ENCODE data around the gene ZNF469. TPM values are rescaled to one million over a fixed set of nuclear protein-coding genes. Genes with fewer than 3 reads are reported as not detected.

ZNF469 gene
- total and polyA plus RNA-seq, 2 donors (not counting 3 experiments of a cell fraction or from before 2014, with no cell fraction given), result 0.90 to 5.7 TPM

- Histone ChIP-seq H3K36me3 (ENCODE audit: control insufficient read depth in 2 of 2, extremely low read depth in 1 of 2, insufficient read depth in 2 of 2, low read length in 2 of 2) (no peaks in the 10 kb centered on the region), H3K9me1 (replicated peaks; ENCODE audit: control insufficient read depth, extremely low read depth, insufficient read depth, low read length) (no peaks in the 10 kb centered on the region), H3K9ac (replicated peaks; ENCODE audit: extremely low read depth, insufficient read depth, low read length) (no peak overlapping the region), H3K27me3 (ENCODE audit: control insufficient read depth in 2 of 2, insufficient read depth in 2 of 2, low read length in 2 of 2) (peaks cover 7 to 9% of the 10 kb centered on the region in 2 experiments), H3K4me1 (ENCODE audit: control insufficient read depth, extremely low read depth, insufficient read depth, low read length) (no peaks in the 10 kb centered on the region), H3K4me2 (ENCODE audit: insufficient read depth, low read length) (no peak overlapping the region), H2AFZ (ENCODE audit: low read depth, low read length) (no peak overlapping the region), H3K4me3 (replicated peaks in 1 of 3; ENCODE audit: insufficient read depth in 1 of 3, low read depth in 1 of 3, low read length in 3 of 3) (no peak overlapping the region), H4K20me1 (replicated peaks; ENCODE audit: control insufficient read depth, extremely low read depth, insufficient read depth, low read length) (no peaks in the 10 kb centered on the region), H3K27ac (ENCODE audit: insufficient read depth, low read depth, low read length) (no peak overlapping the region), H3K9me3 (replicated peaks; ENCODE audit: control insufficient read depth, insufficient read depth, low read length) (no peaks in the 10 kb centered on the region), H3K79me2 (ENCODE audit: control insufficient read depth, insufficient read depth, low read length) (no peaks in the 10 kb centered on the region)
- DNase-seq (ENCODE audit: low read depth, low spot score), result no peak
- ChIA-PET POLR2A (no interaction called here), CTCF (no interaction called here)
- no peak for FAIRE-seq
- intact Hi-C loops (cut with micrococcal nuclease) (no loop called here), dilution Hi-C loops (cut with MboI; ENCODE audit: extremely low pct_ligation_motif_present, low sequenced_read_pairs) (no loop called here)
- TF ChIP-seq JUN (IDR thresholded peaks at IDR 0.05; ENCODE audit: borderline replicate concordance, insufficient read depth, insufficient read length, low read depth) (no peak), EZH2 (IDR thresholded peaks at IDR 0.05; ENCODE audit: borderline replicate concordance, low read depth, low read length, severe bottlenecking) (no peak), FOS (IDR thresholded peaks at IDR 0.05; ENCODE audit: borderline replicate concordance, insufficient read depth, low read length) (no peak), CTCF (IDR thresholded peaks at IDR 0.05; ENCODE audit: extremely low read depth in 1 of 2, insufficient read depth in 1 of 2, low read depth in 1 of 2, low read length in 2 of 2) (no peak), MAX (IDR thresholded peaks at IDR 0.05; ENCODE audit: insufficient read depth, insufficient read length) (no peak)
- no TSS peak for BruUV-seq (replicated peaks)
Observed at GRCh38 chr16:88385831-88386815, 3.4 kb downstream of the ZNF469 start.
